Measurements from ENCODE around the gene CYBC1.

CYBC1 gene

GRCh38 chr17:82444941-82445521 lies 5.5 kb downstream of the CYBC1 start:
- CTCF ChIA-PET, result no interaction called here
- POLR2A ChIA-PET, result interaction anchor here (0.9 kb wide), 2 partner anchors 26 to 106 kb away, joined by 3 read pairs; partner anchors contain the start of gene OGFOD3
- no peak for TF ChIP-seq FOXM1 (IDR thresholded peaks at IDR 0.05; ENCODE audit: borderline replicate concordance)
- no peak for TF ChIP-seq FOXK2 (IDR thresholded peaks at IDR 0.05)
- no peak for TF ChIP-seq SUZ12 (IDR thresholded peaks at IDR 0.05)
- no peak for TF ChIP-seq PKNOX1 (IDR thresholded peaks at IDR 0.05)
- no peak for TF ChIP-seq L3MBTL2 (conservative IDR thresholded peaks at IDR 0.05)
- TF ChIP-seq TARDBP (IDR thresholded peaks at IDR 0.05), result no peak
- TF ChIP-seq FOXA1 (IDR thresholded peaks at IDR 0.05), result no peak
- no peak for TF ChIP-seq CTBP1 (IDR thresholded peaks at IDR 0.05; ENCODE audit: borderline replicate concordance)
- TF ChIP-seq LEF1 (IDR thresholded peaks at IDR 0.05; ENCODE audit: borderline replicate concordance), result no peak
- TF ChIP-seq HDGF (IDR thresholded peaks at IDR 0.05; ENCODE audit: borderline replicate concordance), result no peak
- DNase-seq (ENCODE audit: extremely low spot score), result no peak

- no peak for DNase-seq (ENCODE audit: extremely low spot score)
- POLR2A ChIA-PET, result no interaction called here
- TF ChIP-seq FOXK2 (IDR thresholded peaks at IDR 0.05) (no peak), NFRKB (IDR thresholded peaks at IDR 0.05) (no peak), CTBP1 (IDR thresholded peaks at IDR 0.05; ENCODE audit: borderline replicate concordance) (no peak), BHLHE40 (IDR thresholded peaks at IDR 0.05; ENCODE audit: borderline replicate concordance) (no peak)
- CTCF ChIA-PET, result no interaction called here
Measured at GRCh38 chr17:82444284-82444893, 6.2 kb downstream of the CYBC1 start.

- DNase-seq (ENCODE audit: extremely low spot score), result no peak
- ChIA-PET POLR2A (no interaction called here), CTCF (no interaction called here)
- TF ChIP-seq ELF4 (IDR thresholded peaks at IDR 0.05), result no peak
- TF ChIP-seq FOXM1 (IDR thresholded peaks at IDR 0.05; ENCODE audit: borderline replicate concordance), result no peak
- no peak for TF ChIP-seq NFRKB (IDR thresholded peaks at IDR 0.05)
- TF ChIP-seq SUZ12 (IDR thresholded peaks at IDR 0.05), result no peak
- TF ChIP-seq FOXA1 (IDR thresholded peaks at IDR 0.05), result no peak
- TF ChIP-seq CTBP1 (IDR thresholded peaks at IDR 0.05; ENCODE audit: borderline replicate concordance), result no peak
- TF ChIP-seq TARDBP (IDR thresholded peaks at IDR 0.05), result no peak
- no peak for TF ChIP-seq BHLHE40 (IDR thresholded peaks at IDR 0.05; ENCODE audit: borderline replicate concordance)
- no peak for TF ChIP-seq PKNOX1 (IDR thresholded peaks at IDR 0.05)
- no peak for TF ChIP-seq HDGF (IDR thresholded peaks at IDR 0.05; ENCODE audit: borderline replicate concordance)
- TF ChIP-seq SP1 (IDR thresholded peaks at IDR 0.05), result no peak
Measured at GRCh38 chr17:82443465-82444283, 6.9 kb downstream of the CYBC1 start.

GRCh38 chr17:82442643-82443464 lies 7.7 kb downstream of the CYBC1 start:
- POLR2A ChIA-PET, result no interaction called here
- CTCF ChIA-PET, result no interaction called here
- no peak for TF ChIP-seq HDGF (IDR thresholded peaks at IDR 0.05; ENCODE audit: borderline replicate concordance)
- no peak for DNase-seq (ENCODE audit: extremely low spot score)

GRCh38 chr17:82441691-82442487 lies 8.7 kb downstream of the CYBC1 start:
- no peak for DNase-seq (ENCODE audit: extremely low spot score)
- no peak for TF ChIP-seq FOXK2 (IDR thresholded peaks at IDR 0.05)
- TF ChIP-seq SP1 (IDR thresholded peaks at IDR 0.05), result no peak
- no peak for TF ChIP-seq FOXA1 (IDR thresholded peaks at IDR 0.05)
- no peak for TF ChIP-seq NFRKB (IDR thresholded peaks at IDR 0.05)
- TF ChIP-seq PKNOX1 (IDR thresholded peaks at IDR 0.05), result no peak
- no peak for TF ChIP-seq BHLHE40 (IDR thresholded peaks at IDR 0.05; ENCODE audit: borderline replicate concordance)
- no peak for TF ChIP-seq L3MBTL2 (conservative IDR thresholded peaks at IDR 0.05)
- no peak for TF ChIP-seq LEF1 (IDR thresholded peaks at IDR 0.05; ENCODE audit: borderline replicate concordance)
- TF ChIP-seq TARDBP (IDR thresholded peaks at IDR 0.05), result no peak
- no peak for TF ChIP-seq ARNT (IDR thresholded peaks at IDR 0.05)
- no peak for TF ChIP-seq HDGF (IDR thresholded peaks at IDR 0.05; ENCODE audit: borderline replicate concordance)
- no peak for TF ChIP-seq FOXM1 (IDR thresholded peaks at IDR 0.05; ENCODE audit: borderline replicate concordance)
- TF ChIP-seq ZNF384 (IDR thresholded peaks at IDR 0.05), result no peak
- TF ChIP-seq ELF4 (IDR thresholded peaks at IDR 0.05), result no peak
- TF ChIP-seq CTBP1 (IDR thresholded peaks at IDR 0.05; ENCODE audit: borderline replicate concordance), result no peak
- no peak for TF ChIP-seq SUZ12 (IDR thresholded peaks at IDR 0.05)
- ChIA-PET POLR2A (no interaction called here), CTCF (no interaction called here)

Data from HEK293T (cell line).